Forelimb muscle (tissue), 1 donor: ENCODE measurements around the gene SAFB. TPM values are rescaled to one million over a fixed set of nuclear protein-coding genes. Genes with fewer than 3 reads are reported as not detected.
"Not testable (repeated sequence)": the region's sequence is repeated elsewhere in the genome, so short reads cannot be mapped to it uniquely, and the experiment has no call there.

Source experiments
- DNase-seq: peaks from one replicate; pipeline ENCODE4 v3.0.0-alpha.2; 2013; ENCODE audit warnings: low read depth
- polyA plus RNA-seq: library from polyadenylated mRNA; unstranded; fragments of 120-200 nt; gene quantifications from one replicate; pipeline ENCODE4 v1.2.1, GENCODE V29; 2013; ENCODE audit not compliant: insufficient read length

The SAFB gene
- polyA plus RNA-seq, 1 donor, result 92.1 TPM

DNA sequence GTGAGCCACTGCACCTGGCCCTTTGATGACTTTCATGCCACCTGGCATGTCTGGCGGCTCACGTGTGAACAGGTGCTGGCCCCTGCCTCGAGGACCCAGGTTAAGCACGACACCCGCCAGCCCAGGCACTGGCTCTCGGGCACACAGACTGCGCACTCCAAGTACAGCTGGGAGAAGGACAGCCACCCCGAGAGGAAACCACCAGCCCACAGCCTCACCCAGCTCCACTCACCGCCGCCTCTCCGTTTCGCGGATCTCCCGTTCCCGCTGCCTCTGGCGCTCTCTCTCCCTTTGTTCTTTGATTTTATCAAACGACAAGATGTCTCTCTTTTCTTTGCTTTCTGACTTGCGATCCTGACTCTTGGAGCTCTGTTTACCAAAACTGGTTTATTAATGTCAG, 27.8 kb upstream of the SAFB start:
- DNase-seq, result no peak

GRCh38 chr19:5595745-5596144, 27.1 kb upstream of the SAFB start:
- no peak for DNase-seq

DNA sequence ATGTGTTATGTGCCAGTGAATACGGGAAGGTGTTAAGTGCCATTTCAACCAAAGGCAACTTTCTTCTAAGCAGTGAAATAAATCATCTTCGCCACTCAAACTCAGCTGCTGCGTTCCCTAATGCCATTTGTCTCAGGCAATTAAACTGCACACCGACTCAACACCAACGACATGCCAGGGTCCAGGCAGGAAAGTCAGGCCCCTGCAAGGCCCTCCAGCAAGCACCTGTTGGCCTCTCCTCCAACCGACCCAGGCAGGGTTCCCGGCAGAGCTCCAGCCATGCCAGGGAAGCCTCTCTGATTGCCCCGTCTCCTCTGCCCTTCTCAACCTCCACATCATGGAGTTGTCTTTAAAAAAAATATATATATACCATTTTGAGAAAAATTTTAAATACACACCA, 22.1 kb upstream of the SAFB start:
- DNase-seq, result no peak

- no peak for DNase-seq
Observed at GRCh38 chr19:5603626-5604025, 19.3 kb upstream of the SAFB start.

DNA sequence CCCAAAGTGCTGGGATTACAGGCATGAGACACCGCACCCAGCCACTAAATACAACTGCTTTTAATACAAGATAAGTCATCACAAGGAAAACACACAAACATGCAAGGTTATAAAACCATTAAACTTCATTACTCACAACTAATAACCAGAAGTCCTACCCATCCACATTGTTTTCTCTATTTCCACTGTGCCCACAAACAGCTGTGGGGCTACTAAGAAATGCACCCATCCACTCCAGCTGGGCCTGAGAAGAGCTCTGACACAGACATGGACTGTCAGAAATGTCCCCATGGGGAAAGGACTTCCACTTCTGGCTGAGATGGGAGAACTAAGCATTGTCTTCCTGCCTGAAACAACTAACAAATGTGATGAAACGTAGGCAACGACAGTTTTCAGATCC, 17.5 kb upstream of the SAFB start:
- DNase-seq, result no peak

- no peak for DNase-seq
Observed at GRCh38 chr19:5607318-5608275, 15.3 kb upstream of the SAFB start.

- DNase-seq, result no peak
Observed at GRCh38 chr19:5608291-5608690, 14.6 kb upstream of the SAFB start.

DNA sequence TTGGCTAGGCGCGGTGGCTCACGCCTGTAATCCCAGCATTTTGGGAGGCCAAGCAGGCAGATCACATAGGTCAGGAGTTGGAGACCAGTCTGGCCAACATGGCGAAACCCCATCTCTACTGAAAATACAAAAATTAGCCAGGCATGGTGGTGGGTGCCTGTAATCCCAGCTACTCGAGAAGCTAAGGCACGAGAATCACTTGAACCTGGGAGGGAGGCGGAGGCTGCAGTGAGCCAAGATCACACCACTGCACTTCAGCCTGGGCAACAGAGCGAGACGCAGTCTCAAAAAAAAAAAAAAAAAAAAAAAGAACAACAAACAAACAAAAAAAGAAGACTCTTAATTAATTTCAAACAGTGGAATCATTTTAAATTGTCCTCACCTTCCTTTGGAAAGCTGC, 14.1 kb upstream of the SAFB start:
- not testable (repeated sequence) for DNase-seq

DNA sequence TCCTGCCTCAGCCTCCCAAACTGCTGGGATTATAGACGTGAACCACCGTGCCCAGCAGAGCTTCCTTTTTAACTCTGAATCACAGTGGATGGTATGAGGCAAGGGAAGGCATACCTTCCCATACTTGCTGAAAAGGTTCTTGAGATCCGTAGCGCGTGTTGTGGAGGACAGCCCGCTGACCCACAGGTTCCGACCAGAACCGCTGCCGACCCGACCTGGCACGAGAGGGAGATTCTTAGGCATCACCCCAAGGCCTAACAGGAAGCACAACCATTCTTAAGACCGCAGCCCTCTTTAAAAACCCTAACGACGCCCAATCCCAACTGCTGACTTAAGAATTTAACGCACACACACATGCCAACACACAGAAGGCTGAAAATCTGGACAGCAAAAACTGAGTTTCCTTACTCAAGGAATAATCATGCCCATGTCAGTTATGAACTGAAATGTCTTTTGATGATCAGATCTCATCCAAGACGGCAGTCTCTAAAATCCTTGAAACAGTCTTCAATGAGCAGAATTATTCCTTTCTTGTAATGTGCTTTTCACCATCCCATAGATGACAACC, 12.9 kb upstream of the SAFB start:
- DNase-seq, result no peak

GRCh38 chr19:5612891-5613865, 9.7 kb upstream of the SAFB start:
- no peak for DNase-seq

DNA sequence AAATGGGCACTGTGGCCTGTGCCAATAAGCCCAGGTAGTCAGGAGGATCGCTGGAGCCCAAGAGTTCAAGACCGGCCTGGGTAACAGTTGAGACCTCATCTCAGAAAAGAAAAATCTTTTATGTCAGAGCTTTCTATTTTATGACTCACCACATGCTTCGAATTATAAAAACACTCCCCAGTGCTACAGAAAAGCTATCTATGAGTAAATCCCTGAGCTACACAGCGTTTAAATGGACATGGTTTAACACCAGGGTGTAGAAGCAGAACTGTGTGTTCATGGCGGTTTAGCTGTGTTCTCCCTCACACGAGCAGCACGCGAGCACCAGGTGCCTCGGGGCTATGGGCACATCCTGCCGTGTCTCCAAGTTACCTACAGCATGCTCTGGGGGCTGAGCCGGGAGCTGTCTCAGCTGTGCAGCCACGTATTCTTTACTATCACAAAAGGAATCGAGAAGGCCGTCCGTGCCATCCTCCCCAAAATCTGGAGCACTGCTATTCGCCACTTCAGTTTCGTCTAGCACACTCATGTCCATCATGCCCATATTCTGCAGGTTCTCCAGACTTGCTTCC, 7.0 kb upstream of the SAFB start:
- no peak for DNase-seq

- no peak for DNase-seq
Observed at GRCh38 chr19:5617080-5617479, 5.8 kb upstream of the SAFB start.

DNA sequence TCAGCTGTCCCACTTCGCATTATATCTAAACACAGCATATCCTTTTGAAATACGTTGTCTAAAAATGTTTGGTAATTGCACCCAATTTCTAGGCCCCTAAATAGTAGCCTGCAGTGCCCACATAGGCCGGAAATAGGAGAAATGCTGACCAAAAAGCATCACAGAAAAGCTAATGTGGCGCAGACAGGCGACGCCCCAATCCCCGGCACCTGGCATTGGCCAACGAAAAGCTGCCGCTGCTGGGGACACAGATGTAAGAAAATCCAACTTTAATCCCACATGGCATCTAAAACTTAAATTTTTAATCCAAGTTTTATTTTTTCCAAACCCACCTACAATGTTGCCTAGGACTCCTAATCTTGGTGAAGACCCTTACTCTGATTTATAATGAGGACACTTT, 4.3 kb upstream of the SAFB start:
- DNase-seq, result no peak

DNA sequence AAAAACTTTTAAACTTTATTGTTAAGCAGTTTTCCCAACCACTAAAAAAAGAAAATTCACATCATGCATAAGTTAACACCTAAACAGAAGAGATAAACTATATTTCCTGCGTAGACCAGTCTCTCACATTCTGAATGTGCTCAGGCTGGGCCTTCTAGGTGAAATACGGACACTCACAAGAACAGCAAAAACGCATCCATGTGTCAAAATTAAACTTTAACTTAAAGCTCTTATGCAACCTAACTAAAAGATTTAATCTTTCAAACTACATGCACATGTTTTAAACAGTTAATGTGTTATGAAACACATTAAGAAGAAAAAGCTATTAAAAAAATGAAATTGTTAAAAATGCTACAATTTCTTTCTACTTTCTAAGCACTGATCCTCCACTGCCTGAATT, 2.9 kb upstream of the SAFB start:
- no peak for DNase-seq

DNA sequence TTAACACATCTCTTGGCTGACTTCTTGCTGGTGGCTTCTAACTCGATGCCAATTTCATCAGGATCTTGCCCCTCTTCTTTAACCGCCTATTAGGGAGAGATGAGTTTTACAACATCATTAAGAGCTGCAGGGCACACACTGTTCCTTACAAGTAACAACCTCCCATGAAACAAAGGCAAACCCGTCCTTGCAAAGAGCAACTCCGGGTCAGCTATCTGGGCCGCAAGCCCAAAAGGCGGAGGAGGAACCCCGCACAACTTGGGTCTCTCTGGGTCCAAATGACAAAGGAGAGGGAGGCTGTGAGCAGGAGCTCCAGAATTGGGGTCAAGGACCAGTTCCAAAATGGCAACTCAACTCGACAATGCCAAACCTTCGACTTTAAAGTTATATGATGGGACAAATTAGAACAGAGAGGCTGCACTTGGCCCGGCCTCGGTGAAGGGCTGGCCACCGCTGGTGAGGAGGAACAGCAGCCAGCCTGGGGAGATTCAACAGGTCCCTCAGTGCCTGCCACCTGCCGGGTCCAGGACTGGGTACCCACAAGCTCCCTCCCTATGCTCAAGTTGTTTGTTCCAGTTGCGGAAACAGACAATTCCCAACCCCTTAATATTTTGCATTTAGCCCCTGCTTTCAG, 1.5 kb upstream of the SAFB start:
- no peak for DNase-seq

DNA sequence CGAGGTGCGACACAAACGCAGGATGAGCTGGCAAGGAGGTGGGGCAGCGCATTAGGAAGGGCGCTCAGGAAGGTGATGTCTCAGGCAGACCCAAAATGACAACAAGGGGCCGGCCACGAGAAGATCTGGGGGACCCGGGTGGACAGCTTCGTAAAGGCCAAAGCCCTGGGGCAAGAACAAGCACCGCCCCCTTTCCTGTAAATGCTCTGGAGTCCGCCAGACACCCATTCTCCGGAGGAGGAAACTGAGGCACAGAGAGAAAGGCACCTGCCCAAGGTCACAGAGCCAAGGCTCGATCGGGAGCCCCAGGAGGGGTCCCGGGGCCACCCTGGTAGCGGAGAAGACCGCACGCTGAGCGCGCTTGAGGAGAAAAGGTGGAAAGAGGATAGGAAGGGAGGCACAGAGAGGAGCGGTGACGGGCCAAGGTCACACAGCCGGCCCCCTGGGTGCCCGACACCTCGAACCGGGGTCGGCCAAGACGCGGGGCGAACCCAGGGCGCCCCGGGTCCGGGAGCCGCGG, 878 bp upstream of the SAFB start:
- DNase-seq, result no peak

- DNase-seq, result no peak
Observed at GRCh38 chr19:5623397-5624017, 624 bp downstream of the SAFB start.

- DNase-seq, result no peak
Observed at GRCh38 chr19:5624018-5624663, 1.3 kb downstream of the SAFB start.

DNA sequence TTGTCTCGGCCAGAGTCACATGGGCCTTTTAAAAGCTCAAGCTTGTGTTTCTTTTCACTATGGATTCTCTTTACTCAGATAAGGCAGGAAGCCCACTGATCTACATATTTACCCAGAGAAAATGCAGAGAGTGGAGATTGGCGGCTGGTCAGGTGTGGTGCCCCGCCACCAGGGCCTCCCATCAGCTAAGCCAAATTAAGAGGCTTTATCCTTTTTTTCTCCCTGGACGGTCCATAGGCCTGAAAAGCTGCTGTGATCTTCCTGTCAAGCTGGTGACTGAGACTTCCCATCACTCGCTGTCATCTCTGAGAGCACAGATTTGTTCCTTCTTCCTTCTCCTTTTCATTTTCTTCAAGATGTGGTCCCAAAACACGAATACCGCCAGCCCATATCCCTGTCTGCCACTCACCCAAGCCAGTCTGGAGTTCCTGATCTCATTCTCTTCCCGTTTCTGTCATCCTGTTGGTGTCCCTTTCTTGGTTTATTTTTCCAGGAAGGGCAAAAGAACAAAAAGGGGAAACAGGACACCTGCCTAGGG, 1.9 kb downstream of the SAFB start:
- no peak for DNase-seq

- DNase-seq, result no peak
Observed at GRCh38 chr19:5625641-5626040, 2.8 kb downstream of the SAFB start.
